Measurements from ENCODE around the gene KCTD13.

Gene KCTD13

GRCh38 chr16:29858149-29858849, 67.7 kb downstream of the KCTD13 start:
- TF ChIP-seq, protein P1, sequence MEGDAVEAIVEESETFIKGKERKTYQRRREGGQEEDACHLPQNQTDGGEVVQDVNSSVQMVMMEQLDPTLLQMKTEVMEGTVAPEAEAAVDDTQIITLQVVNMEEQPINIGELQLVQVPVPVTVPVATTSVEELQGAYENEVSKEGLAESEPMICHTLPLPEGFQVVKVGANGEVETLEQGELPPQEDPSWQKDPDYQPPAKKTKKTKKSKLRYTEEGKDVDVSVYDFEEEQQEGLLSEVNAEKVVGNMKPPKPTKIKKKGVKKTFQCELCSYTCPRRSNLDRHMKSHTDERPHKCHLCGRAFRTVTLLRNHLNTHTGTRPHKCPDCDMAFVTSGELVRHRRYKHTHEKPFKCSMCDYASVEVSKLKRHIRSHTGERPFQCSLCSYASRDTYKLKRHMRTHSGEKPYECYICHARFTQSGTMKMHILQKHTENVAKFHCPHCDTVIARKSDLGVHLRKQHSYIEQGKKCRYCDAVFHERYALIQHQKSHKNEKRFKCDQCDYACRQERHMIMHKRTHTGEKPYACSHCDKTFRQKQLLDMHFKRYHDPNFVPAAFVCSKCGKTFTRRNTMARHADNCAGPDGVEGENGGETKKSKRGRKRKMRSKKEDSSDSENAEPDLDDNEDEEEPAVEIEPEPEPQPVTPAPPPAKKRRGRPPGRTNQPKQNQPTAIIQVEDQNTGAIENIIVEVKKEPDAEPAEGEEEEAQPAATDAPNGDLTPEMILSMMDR (conservative IDR thresholded peaks at IDR 0.05) = no peak
- no peak overlapping the region for H3K27ac ChIP-seq

- TF ChIP-seq, protein P1 (conservative IDR thresholded peaks at IDR 0.05) = no peak
- H3K27ac ChIP-seq = no peak overlapping the region
Measured at GRCh38 chr16:29857133-29857760, 68.8 kb downstream of the KCTD13 start.
